Breast epithelium (tissue), 4 donors: ENCODE results near the gene DMD. TPM values are rescaled to one million over a fixed set of nuclear protein-coding genes. Genes with fewer than 3 reads are reported as not detected.

Source experiments
- DNase-seq, 2 donors: peaks; one replicate each; pipeline ENCODE4 v3.0.0-alpha.2; 2019; ENCODE audit warnings: low spot score in 2 of 2
- H3K27ac ChIP-seq, 2 donors: fragments of 200-600 bp; sonication (generic) in 1 of 2; one replicate each; pipeline ENCODE4 v1.5.1; 2016 to 2019; ENCODE audit warnings: mild to moderate bottlenecking in 1 of 2
- H3K27me3 ChIP-seq, 2 donors: fragments of 200-600 bp; sonication (generic) in 1 of 2; one replicate each; pipeline versions ENCODE4 v1.5.1 to v1.6.0; 2017 to 2019; ENCODE audit warnings: control low read depth in 1 of 2, mild to moderate bottlenecking in 1 of 2
- H3K36me3 ChIP-seq: fragments of 200-600 bp; one replicate; pipeline ENCODE4 v1.5.1; 2019
- H3K4me1 ChIP-seq, 2 donors: fragments of 200-600 bp; sonication (generic); one replicate each; pipeline ENCODE4 v1.5.1; 2016 to 2019; ENCODE audit warnings: control low read depth in 1 of 2
- H3K4me3 ChIP-seq, 3 donors: fragments of 200-600 bp; sonication (generic); 1 replicate in 2 of 3; 2 replicates in 1 of 3; pipeline ENCODE4 v1.5.1; 2016 to 2019; ENCODE audit warnings: mild to moderate bottlenecking in 3 of 3, moderate library complexity in 2 of 3
- H3K9me3 ChIP-seq, 2 donors: fragments of 200-600 bp; sonication (generic) in 1 of 2; one replicate each; pipeline ENCODE4 v1.5.1; 2016 to 2019; ENCODE audit warnings: control low read depth in 1 of 2
- POLR2A ChIP-seq: fragments of 450-650 bp; IDR thresholded peaks from one replicate; pipeline ENCODE4 v1.6.1; 2016; ENCODE audit warnings: antibody characterized with exemption, mild to moderate bottlenecking, moderate library complexity
- POLR2AphosphoS5 ChIP-seq, 3 donors: sonication (generic); formaldehyde crosslinking; IDR thresholded peaks; one replicate each; pipeline ENCODE4 v1.6.1; 2017; ENCODE audit warnings: antibody characterized with exemption in 3 of 3
- intact Hi-C: fragments of 100-400 bp; cut with DNase I; formaldehyde crosslinking; loops from one replicate; pipeline ENCODE4 v1.15.1; 2023; ENCODE audit warnings: low total_unique reads
- total RNA-seq, 3 donors: library from RNA; depleted of rRNA; stranded (reverse); fragments of >200 nt; gene quantifications; one replicate each; pipeline ENCODE4 v1.1.0, GENCODE V29; 2016
- TF ChIP-seq, protein P1 (sequence below), 3 donors: fragments of 450-650 bp; IDR thresholded peaks; one replicate each; pipeline ENCODE4 v1.5.1; 2016 to 2017; ENCODE audit warnings: antibody characterized with exemption in 3 of 3, mild to moderate bottlenecking in 3 of 3, moderate library complexity in 3 of 3

DMD gene
- total RNA-seq, 3 donors from 2014 or later = 57.0 to 135 (median 65.2) TPM

DNA sequence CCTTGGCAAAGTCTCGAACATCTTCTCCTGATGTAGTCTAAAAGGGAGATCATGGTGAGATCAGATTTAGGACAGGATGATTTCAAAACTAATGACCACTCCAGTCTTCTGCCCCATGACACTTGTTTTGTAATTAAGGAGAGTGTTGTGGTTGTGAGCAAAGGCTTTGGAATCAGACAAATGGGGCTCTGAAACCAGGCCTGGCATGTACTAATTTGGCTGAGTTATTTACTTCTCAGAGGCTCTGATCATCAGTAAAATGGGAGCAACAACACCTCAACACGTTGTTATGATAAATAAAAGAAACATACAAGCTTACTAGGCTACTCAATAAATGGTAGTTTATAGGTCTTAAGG, 2032.6 kb downstream of the DMD start:
- Histone ChIP-seq H3K4me1 (no peaks in the 10 kb centered on the region), H3K36me3 (no peaks in the 10 kb centered on the region), H3K9me3 (no peaks in the 10 kb centered on the region), H3K4me3 (no peak overlapping the region), H3K27me3 (peaks cover 0 to 11% of the 10 kb centered on the region in 2 donors), H3K27ac (no peak overlapping the region)
- DNase-seq = no peak
- TF ChIP-seq POLR2A = no peak
- TF ChIP-seq POLR2AphosphoS5 (IDR thresholded peaks at IDR 0.05) = no peak
- TF ChIP-seq, protein P1, sequence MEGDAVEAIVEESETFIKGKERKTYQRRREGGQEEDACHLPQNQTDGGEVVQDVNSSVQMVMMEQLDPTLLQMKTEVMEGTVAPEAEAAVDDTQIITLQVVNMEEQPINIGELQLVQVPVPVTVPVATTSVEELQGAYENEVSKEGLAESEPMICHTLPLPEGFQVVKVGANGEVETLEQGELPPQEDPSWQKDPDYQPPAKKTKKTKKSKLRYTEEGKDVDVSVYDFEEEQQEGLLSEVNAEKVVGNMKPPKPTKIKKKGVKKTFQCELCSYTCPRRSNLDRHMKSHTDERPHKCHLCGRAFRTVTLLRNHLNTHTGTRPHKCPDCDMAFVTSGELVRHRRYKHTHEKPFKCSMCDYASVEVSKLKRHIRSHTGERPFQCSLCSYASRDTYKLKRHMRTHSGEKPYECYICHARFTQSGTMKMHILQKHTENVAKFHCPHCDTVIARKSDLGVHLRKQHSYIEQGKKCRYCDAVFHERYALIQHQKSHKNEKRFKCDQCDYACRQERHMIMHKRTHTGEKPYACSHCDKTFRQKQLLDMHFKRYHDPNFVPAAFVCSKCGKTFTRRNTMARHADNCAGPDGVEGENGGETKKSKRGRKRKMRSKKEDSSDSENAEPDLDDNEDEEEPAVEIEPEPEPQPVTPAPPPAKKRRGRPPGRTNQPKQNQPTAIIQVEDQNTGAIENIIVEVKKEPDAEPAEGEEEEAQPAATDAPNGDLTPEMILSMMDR (IDR thresholded peaks at IDR 0.05) = no peak
- intact Hi-C loops = no loop called here

DNA sequence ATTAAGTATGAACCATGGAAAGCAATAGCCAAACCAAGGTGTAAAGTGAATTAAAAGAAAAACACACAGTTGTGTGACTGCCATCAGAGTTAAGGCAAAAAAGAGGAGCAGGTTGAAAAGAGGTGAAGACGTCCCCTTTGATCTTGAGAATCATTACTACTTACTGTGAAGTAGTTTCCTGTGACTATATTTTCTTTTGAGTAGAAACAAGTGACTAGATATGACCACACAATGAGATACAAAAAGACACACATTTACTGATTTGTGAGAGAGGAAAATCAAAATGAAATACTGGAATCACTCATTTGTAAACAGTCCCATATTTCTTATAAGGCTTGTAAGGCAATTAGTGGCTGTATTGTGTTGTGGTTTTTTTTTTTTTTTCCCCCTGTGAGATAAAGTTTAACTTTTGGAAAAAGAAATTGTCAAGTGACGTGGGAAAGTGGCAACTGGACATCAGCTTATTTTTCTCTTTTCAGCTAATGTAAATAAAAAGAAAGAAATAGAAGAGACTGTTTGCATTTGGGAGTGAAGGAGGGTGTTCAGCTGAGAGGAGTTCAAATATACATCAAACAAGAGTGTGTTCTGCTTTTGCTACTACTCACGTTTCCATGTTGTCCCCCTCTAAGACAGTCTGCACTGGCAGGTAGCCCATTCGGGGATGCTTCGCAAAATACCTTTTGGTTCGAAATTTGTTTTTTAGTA, 2033.1 kb downstream of the DMD start:
- no peaks in the 10 kb centered on the region for H3K4me1 ChIP-seq
- no peak for TF ChIP-seq POLR2AphosphoS5 (IDR thresholded peaks at IDR 0.05)
- H3K9me3 ChIP-seq = no peaks in the 10 kb centered on the region
- no peak overlapping the region for H3K27ac ChIP-seq
- intact Hi-C loops = no loop called here
- no peaks in the 10 kb centered on the region for H3K36me3 ChIP-seq
- H3K4me3 ChIP-seq = no peak overlapping the region
- DNase-seq = no peak
- H3K27me3 ChIP-seq = peaks cover 0 to 14% of the 10 kb centered on the region in 2 donors

DNA sequence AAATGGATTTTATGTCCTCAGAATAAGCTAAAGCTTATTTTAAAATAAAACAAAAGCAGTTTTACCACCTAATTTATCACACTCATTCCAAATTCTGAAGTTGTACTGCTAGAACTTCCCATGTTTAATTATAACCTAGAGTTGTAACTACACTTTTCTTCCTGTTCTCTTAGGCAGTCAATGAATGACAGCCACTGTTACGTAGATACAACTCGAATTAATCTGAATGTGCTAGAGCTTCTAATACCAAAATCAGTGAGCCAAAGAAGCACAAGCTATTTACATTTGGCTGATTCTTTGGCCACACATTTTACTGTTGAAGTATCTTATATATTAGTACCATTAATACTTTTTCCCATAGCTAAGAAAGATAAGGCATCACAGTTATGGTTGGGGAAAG, 2040.6 kb downstream of the DMD start:
- Histone ChIP-seq H3K9me3 (no peaks in the 10 kb centered on the region), H3K4me1 (no peaks in the 10 kb centered on the region), H3K36me3 (no peaks in the 10 kb centered on the region), H3K27ac (no peak overlapping the region), H3K4me3 (no peak overlapping the region), H3K27me3 (peaks cover 0 to 20% of the 10 kb centered on the region in 2 donors)
- intact Hi-C loops = no loop called here
- DNase-seq = no peak
- TF ChIP-seq POLR2AphosphoS5 (IDR thresholded peaks at IDR 0.05) (no peak), POLR2A (no peak)
- TF ChIP-seq, protein P1 (IDR thresholded peaks at IDR 0.05) = no peak

DNA sequence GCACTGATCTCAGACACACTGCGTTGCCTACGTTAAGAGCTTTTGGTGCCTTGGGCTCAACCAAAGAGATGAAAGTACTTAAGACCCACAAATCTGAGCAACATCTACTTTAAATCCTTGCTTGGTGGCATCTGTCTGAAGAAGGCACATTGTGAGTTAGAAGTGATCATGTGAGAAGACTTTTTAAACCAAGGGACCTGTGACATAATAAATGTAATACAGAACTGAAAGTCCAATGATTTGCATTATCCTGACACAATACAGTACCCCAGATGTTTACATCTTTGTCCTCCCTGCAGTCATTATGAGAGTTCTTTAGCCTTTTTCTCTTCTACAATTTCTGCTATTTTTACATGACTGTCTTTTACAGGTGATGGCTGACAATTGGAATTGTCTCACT, 2042.8 kb downstream of the DMD start:
- Histone ChIP-seq H3K4me1 (no peaks in the 10 kb centered on the region), H3K27ac (no peak overlapping the region), H3K36me3 (no peaks in the 10 kb centered on the region), H3K9me3 (no peaks in the 10 kb centered on the region), H3K27me3 (peaks cover 0 to 29% of the 10 kb centered on the region in 2 donors), H3K4me3 (no peak overlapping the region)
- DNase-seq = no peak
- no peak for TF ChIP-seq POLR2A
- TF ChIP-seq, protein P1 (IDR thresholded peaks at IDR 0.05) = no peak
- intact Hi-C loops = no loop called here

DNA sequence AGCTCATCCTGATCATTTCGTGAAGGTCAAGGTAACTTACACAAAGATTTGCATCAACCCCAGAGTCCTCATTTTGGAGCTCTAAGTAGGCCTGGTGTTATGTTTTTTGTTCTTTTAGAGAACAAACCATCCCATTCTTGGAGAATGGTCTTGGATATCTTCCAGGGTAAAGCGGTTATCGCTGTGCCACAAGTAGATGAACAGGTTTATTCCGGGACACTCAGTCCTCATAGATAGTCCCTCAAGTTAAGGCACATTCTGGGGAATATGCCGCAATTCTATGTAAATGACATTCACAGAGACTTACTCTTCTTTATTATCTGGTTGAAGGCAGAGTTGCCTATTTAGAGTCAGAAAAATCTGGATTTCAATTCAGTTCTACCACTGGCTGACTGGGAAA, 2044.5 kb downstream of the DMD start:
- no peak for TF ChIP-seq POLR2A
- TF ChIP-seq POLR2AphosphoS5 (IDR thresholded peaks at IDR 0.05) = no peak
- TF ChIP-seq, protein P1 (IDR thresholded peaks at IDR 0.05) = no peak
- H3K4me1 ChIP-seq = no peaks in the 10 kb centered on the region
- H3K36me3 ChIP-seq = no peaks in the 10 kb centered on the region
- no peak overlapping the region for H3K4me3 ChIP-seq
- no peaks in the 10 kb centered on the region for H3K9me3 ChIP-seq
- intact Hi-C loops = no loop called here
- DNase-seq = no peak
- H3K27ac ChIP-seq = no peak overlapping the region
- peaks cover 0 to 27% of the 10 kb centered on the region in 2 donors for H3K27me3 ChIP-seq

DNA sequence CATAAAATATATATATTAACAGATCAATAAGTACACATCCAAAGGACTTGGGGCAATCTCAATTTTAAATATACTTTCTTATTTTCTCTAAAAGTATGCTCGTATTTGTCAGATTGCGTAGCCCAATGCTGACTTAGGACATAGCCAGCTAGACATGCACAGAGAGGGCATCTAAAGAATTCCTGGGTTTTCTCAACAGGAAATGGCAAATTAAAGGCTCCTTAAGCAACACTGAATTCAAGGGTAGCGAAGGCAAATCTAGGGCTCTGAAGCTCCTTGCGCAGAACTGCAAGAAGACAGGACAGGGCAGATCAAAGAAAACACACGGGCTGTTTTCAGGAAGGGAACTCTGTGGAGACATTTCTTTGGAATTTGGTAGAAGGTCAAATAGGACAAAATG, 2044.9 kb downstream of the DMD start:
- Histone ChIP-seq H3K4me3 (no peak overlapping the region), H3K27me3 (peaks cover 0 to 27% of the 10 kb centered on the region in 2 donors), H3K27ac (no peak overlapping the region), H3K4me1 (no peaks in the 10 kb centered on the region), H3K36me3 (no peaks in the 10 kb centered on the region), H3K9me3 (no peaks in the 10 kb centered on the region)
- intact Hi-C loops = no loop called here
- DNase-seq = no peak
- no peak for TF ChIP-seq POLR2AphosphoS5 (IDR thresholded peaks at IDR 0.05)
- TF ChIP-seq, protein P1 (IDR thresholded peaks at IDR 0.05) = no peak
- no peak for TF ChIP-seq POLR2A
